Measurements from ENCODE around the gene BCKDHA. TPM values are rescaled to one million over a fixed set of nuclear protein-coding genes. Genes with fewer than 3 reads are reported as not detected.
"Not testable (repeated sequence)": the region's sequence is repeated elsewhere in the genome, so short reads cannot be mapped to it uniquely, and the experiment has no call there.

BCKDHA gene
- total and polyA plus RNA-seq, 2 experiments from 2014 or later = 26.8 to 29.4 TPM

DNA sequence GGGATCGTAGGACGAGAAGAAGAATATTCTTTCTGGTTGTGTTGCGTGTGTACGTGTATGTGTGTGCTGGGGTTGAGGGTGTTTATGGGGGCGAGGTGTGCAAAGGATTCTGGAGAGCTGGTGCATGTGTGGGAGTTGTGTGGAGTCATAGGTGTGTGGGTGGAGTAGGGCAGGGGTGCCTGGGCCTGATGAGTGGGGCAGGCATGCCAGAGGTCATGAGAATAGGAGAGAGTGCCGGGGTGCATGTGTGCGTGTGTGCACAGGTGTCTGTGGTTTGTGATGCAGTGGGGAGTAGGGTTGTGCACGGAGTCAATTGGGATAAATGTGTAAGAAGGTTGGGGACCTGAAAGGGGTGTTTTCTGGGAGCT is 20.6 kb upstream of the BCKDHA start:
- TF ChIP-seq EZH2phosphoT487 (IDR thresholded peaks at IDR 0.05; ENCODE audit: insufficient read depth, low read depth) = no peak
- TF ChIP-seq EZH2 (IDR thresholded peaks at IDR 0.05; ENCODE audit: insufficient read depth, poor library complexity, severe bottlenecking) = no peak

DNA sequence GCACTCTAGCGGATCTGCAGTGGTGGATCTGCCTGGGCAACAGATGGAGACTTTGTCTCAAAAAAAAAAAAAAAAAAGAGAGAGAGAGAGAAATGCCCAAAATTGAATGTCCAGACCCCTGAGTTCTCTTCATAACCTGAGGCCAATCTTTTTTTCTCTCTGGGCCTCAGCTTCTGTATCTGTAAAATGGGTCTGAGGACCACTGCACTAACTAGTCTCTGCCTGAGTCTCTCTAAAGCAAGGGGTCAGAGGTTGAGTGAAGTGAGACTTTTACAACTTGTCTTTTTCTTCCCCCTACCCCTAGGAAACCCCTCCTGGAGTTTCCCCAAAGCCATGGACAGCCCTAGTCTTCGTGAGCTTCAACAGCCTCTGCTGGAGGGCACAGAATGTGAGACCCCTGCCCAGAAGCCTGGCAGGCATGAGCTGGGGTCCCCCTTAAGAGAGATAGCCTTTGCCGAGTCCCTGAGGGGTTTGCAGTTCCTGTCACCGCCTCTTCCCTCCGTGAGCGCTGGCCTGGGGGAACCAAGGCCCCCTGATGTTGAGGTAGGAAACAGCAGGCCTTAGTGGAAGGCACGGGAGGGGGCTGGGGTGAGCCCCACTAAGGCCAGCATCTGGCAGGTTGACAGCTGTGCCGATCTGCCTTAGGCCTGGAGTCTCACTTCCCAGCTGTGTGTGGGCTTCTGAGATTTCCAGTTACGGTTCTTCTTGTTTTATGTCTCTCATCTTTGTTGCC is 19.5 kb upstream of the BCKDHA start:
- Histone ChIP-seq H3K9me2 (ENCODE audit: insufficient read depth) (no peaks in the 10 kb centered on the region), H4K20me1 (ENCODE audit: insufficient read depth) (no peaks in the 10 kb centered on the region), H3K4me3 (no peak overlapping the region), H3K27me3 (replicated peaks; ENCODE audit: insufficient read depth) (no peaks in the 10 kb centered on the region), H2AFZ (no peak overlapping the region), H3K4me1 (ENCODE audit: insufficient read depth) (peaks cover 16% of the 10 kb centered on the region), H3K4me2 (ENCODE audit: unreplicated experiment) (no peak overlapping the region), H3F3A (ENCODE audit: insufficient read depth) (peaks cover 9% of the 10 kb centered on the region; the same call in 1 of the 2 replicates), H3K9ac (no peak overlapping the region), H3K79me2 (ENCODE audit: insufficient read depth) (peaks cover 7% of the 10 kb centered on the region), H3K36me3 (ENCODE audit: low read depth) (no peaks in the 10 kb centered on the region), H3K9me3 (ENCODE audit: low read depth) (no peaks in the 10 kb centered on the region), H3K27ac (no peak overlapping the region)
- TF ChIP-seq EZH2 (IDR thresholded peaks at IDR 0.05; ENCODE audit: insufficient read depth, poor library complexity, severe bottlenecking) (no peak), EZH2phosphoT487 (IDR thresholded peaks at IDR 0.05; ENCODE audit: insufficient read depth, low read depth) (no peak)
- no peak for DNase-seq
- in situ Hi-C loops (cut with MboI) = no loop called here
- WGBS, 2 experiments (ENCODE audit: low coverage in 1 of 2, low lambda C conversion rate in 2 of 2, missing lambda C conversion rate in 2 of 2) = 79 to 80% methylated on average over 9 of the region's 9 CpGs

More for the DNA sequence above, 20.6 kb upstream of the BCKDHA start:
- Histone ChIP-seq H4K20me1 (ENCODE audit: insufficient read depth) (no peaks in the 10 kb centered on the region), H3K4me1 (ENCODE audit: insufficient read depth) (peaks cover 16% of the 10 kb centered on the region), H3K4me3 (peak overlapping the region; percentile 94), H3K9me2 (ENCODE audit: insufficient read depth) (no peaks in the 10 kb centered on the region), H3K27me3 (replicated peaks; ENCODE audit: insufficient read depth) (no peaks in the 10 kb centered on the region), H3K4me2 (ENCODE audit: unreplicated experiment) (peak overlapping the region; percentile 98), H2AFZ (peak overlapping the region; percentile 89), H3F3A (ENCODE audit: insufficient read depth) (peaks cover 9% of the 10 kb centered on the region; the same call in 1 of the 2 replicates), H3K27ac (no peak overlapping the region), H3K9ac (peak overlapping the region; percentile 84), H3K79me2 (ENCODE audit: insufficient read depth) (peaks cover 15% of the 10 kb centered on the region), H3K36me3 (ENCODE audit: low read depth) (no peaks in the 10 kb centered on the region), H3K9me3 (ENCODE audit: low read depth) (no peaks in the 10 kb centered on the region)
- 59 to 60% methylated on average over 8 of the region's 8 CpGs for WGBS, 2 experiments (ENCODE audit: low coverage in 1 of 2, low lambda C conversion rate in 2 of 2, missing lambda C conversion rate in 2 of 2)
- DNase-seq = peak; percentile 29
- in situ Hi-C loops (cut with MboI) = no loop called here

DNA sequence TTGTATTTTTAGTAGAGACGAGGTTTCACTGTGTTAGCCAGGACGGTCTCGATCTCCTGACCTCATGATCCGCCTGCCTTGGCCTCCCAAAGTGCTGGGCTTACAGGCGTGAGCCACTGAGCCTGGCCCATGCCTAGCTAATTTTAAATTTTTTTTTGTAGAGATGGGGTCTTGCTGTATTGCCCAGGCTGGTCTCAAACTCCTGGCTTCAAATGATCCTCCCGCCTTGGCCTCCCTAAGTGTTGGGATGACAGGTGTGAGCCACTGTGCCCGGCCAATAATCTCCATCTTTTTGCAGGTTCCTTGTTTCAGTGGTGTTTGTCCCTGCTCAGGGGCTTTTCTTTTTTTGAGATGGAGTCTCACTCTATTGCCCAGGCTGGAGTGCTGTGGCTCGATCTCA is 16.1 kb upstream of the BCKDHA start:
- DNase-seq; H3K4me2 ChIP-seq (ENCODE audit: unreplicated experiment); H3K79me2 ChIP-seq (ENCODE audit: insufficient read depth); H3K9me2 ChIP-seq (ENCODE audit: insufficient read depth); H3K27me3 ChIP-seq (replicated peaks; ENCODE audit: insufficient read depth); H3K4me1 ChIP-seq (ENCODE audit: insufficient read depth); H4K20me1 ChIP-seq (ENCODE audit: insufficient read depth); H3K27ac ChIP-seq; H3K4me3 ChIP-seq; H3K36me3 ChIP-seq (ENCODE audit: low read depth); H2AFZ ChIP-seq; in situ Hi-C loops (cut with MboI); H3K9ac ChIP-seq; H3F3A ChIP-seq (ENCODE audit: insufficient read depth); H3K9me3 ChIP-seq (ENCODE audit: low read depth): not testable (repeated sequence)
- WGBS, 2 experiments (ENCODE audit: low coverage in 1 of 2, low lambda C conversion rate in 2 of 2, missing lambda C conversion rate in 2 of 2) = 97 to 98% methylated on average over 8 of the region's 8 CpGs

DNA sequence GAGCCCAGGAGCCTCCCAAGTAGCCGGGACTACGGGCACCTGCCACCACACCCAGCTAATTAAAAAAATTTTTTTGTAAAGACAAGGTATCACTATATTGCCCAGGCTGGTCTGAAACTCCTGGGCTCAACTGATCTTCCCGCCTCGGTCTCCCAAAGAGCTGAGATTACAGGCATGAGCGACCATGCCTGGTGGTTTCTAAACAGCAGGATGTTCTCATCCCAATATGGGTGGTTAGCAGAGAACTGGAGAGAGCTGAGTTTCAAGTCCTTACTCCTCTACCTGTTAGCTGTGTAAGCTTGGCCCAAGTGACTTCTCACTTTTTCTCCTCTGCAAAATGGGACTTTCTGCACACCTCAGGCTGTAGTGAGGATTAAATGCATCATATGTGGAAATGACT is 13.3 kb upstream of the BCKDHA start:
- DNase-seq = no peak
- no peak for TF ChIP-seq EZH2phosphoT487 (IDR thresholded peaks at IDR 0.05; ENCODE audit: insufficient read depth, low read depth)
- no peak for TF ChIP-seq EZH2 (IDR thresholded peaks at IDR 0.05; ENCODE audit: insufficient read depth, poor library complexity, severe bottlenecking)
- H3K4me1 ChIP-seq (ENCODE audit: insufficient read depth) = no peaks in the 10 kb centered on the region
- no peak overlapping the region for H2AFZ ChIP-seq
- peaks cover 3% of the 10 kb centered on the region; the same call in 1 of the 2 replicates for H3F3A ChIP-seq (ENCODE audit: insufficient read depth)
- H3K9ac ChIP-seq = no peak overlapping the region
- H3K4me2 ChIP-seq (ENCODE audit: unreplicated experiment) = no peak overlapping the region
- no peaks in the 10 kb centered on the region for H4K20me1 ChIP-seq (ENCODE audit: insufficient read depth)
- no peaks in the 10 kb centered on the region for H3K79me2 ChIP-seq (ENCODE audit: insufficient read depth)
- no peaks in the 10 kb centered on the region for H3K9me2 ChIP-seq (ENCODE audit: insufficient read depth)
- no peaks in the 10 kb centered on the region for H3K27me3 ChIP-seq (replicated peaks; ENCODE audit: insufficient read depth)
- in situ Hi-C loops (cut with MboI) = no loop called here
- no peaks in the 10 kb centered on the region for H3K9me3 ChIP-seq (ENCODE audit: low read depth)
- 96% methylated on average over 5 of the region's 5 CpGs for WGBS, 2 experiments (ENCODE audit: low coverage in 1 of 2, low lambda C conversion rate in 2 of 2, missing lambda C conversion rate in 2 of 2)
- H3K27ac ChIP-seq = no peak overlapping the region
- H3K4me3 ChIP-seq = no peak overlapping the region
- H3K36me3 ChIP-seq (ENCODE audit: low read depth) = no peaks in the 10 kb centered on the region
